A549 (cell line): ENCODE results near the gene CLEC16A. TPM values are rescaled to one million over a fixed set of nuclear protein-coding genes. Genes with fewer than 3 reads are reported as not detected.

Experiments used
- ATAC-seq, 2 experiments: fragments of 200-7000 bp in 1 of 2; fragments of >200 bp in 1 of 2; cut with Nextera tagmentation in 1 of 2; cut with Tn5 transposase in 1 of 2; 3 replicates each; pipeline versions ENCODE4 v1.8.0 to v1.9.1; 2018 to 2020; ENCODE audit warnings: mild to moderate bottlenecking in 1 of 2, moderate library complexity in 1 of 2
- CTCF ChIA-PET: fragments of 300-600 bp; sonication (Branson Sonifier 250); formaldehyde crosslinking; extraction: SDS; loops from one replicate; lab custom pipeline; 2021; ENCODE audit warnings: antibody characterized with exemption, inconsistent platforms; lab: Yijun Ruan, JAX
- POLR2A ChIA-PET: fragments of 350-600 bp; formaldehyde crosslinking; extraction: SDS; loops from one replicate; lab custom pipeline; 2021; ENCODE audit warnings: antibody characterized with exemption, inconsistent platforms; lab: Yijun Ruan, JAX
- DNase-seq, 2 experiments: peaks; one replicate each; pipeline versions ENCODE4 v3.0.0 to v3.0.0-alpha.2; 2011 to 2016; ENCODE audit warnings: low read depth in 1 of 2, low spot score in 1 of 2
- FAIRE-seq: peaks from 2 replicates; lab custom pipeline; 2011; peaks lifted over from hg19 to GRCh38; lab: Jason Lieb, UNC
- H3K27ac ChIP-seq, 2 experiments: fragments of >200 bp; sonication (Bioruptor Twin); formaldehyde crosslinking; 3 replicates each; pipeline ENCODE4 v1.5.1; 2016 to 2017
- H3K4me1 ChIP-seq: fragments of >200 bp; sonication (Bioruptor Twin); formaldehyde crosslinking; 3 replicates; pipeline ENCODE4 v1.6.1; 2016
- H3K4me2 ChIP-seq: fragments of >200 bp; sonication (Bioruptor Twin); formaldehyde crosslinking; 3 replicates; pipeline ENCODE4 v1.6.1; 2016
- H3K4me3 ChIP-seq: fragments of >200 bp; sonication (Bioruptor Twin); formaldehyde crosslinking; 3 replicates; pipeline ENCODE4 v1.5.1; 2016
- H3K9me3 ChIP-seq: fragments of >200 bp; sonication (Bioruptor Twin); formaldehyde crosslinking; 3 replicates; pipeline ENCODE4 v1.6.1; 2016
- BHLHE40 ChIP-seq: IDR thresholded peaks from 2 replicates; pipeline ENCODE4 v1.6.1; 2012; ENCODE audit warnings: low read depth, low read length, inconsistent platforms
- CBX8 ChIP-seq: fragments of 200-600 bp; sonication (generic); IDR thresholded peaks from 2 replicates; pipeline ENCODE4 v1.6.1; 2016
- CEBPB ChIP-seq, 2 experiments: fragments of >200 bp in 1 of 2; sonication (Bioruptor Twin) in 1 of 2; formaldehyde crosslinking in 1 of 2; IDR thresholded peaks; 2 replicates each; pipeline ENCODE4 v1.6.1; 2012 to 2016
- CHD4 ChIP-seq: fragments of 200-600 bp; sonication (generic); IDR thresholded peaks from 2 replicates; pipeline ENCODE4 v1.6.1; 2016; ENCODE audit warnings: antibody characterized with exemption, mild to moderate bottlenecking, borderline replicate concordance
- E2F6 ChIP-seq: IDR thresholded peaks from 2 replicates; pipeline ENCODE4 v1.6.1; 2012; ENCODE audit warnings: low read depth, borderline replicate concordance
- FOSL2 ChIP-seq, 2 experiments: fragments of 450-650 bp in 1 of 2; fragments of >200 bp in 1 of 2; sonication (Bioruptor Twin) in 1 of 2; formaldehyde crosslinking; IDR thresholded peaks; 2 replicates each; pipeline versions ENCODE4 v1.5.0 to v1.6.1; 2016 to 2020; ENCODE audit warnings: mild to moderate bottlenecking in 1 of 2, moderate library complexity in 1 of 2
- GATA3 ChIP-seq: IDR thresholded peaks from 2 replicates; pipeline ENCODE4 v1.6.1; 2012; ENCODE audit warnings: borderline replicate concordance
- HOXB13 ChIP-seq: fragments of 250-450 bp; sonication (Bioruptor Pico); IDR thresholded peaks from 2 replicates; pipeline ENCODE4 v1.5.0; 2020; ENCODE audit warnings: low read depth, mild to moderate bottlenecking, moderate library complexity
- HOXB5 ChIP-seq: fragments of 250-450 bp; sonication (Bioruptor Pico); IDR thresholded peaks from 2 replicates; pipeline ENCODE4 v1.5.0; 2020; ENCODE audit warnings: mild to moderate bottlenecking, moderate library complexity
- JUN ChIP-seq, 2 experiments: fragments of >200 bp; sonication (Bioruptor Twin); formaldehyde crosslinking; IDR thresholded peaks; 2 replicates in 1 of 2; 3 replicates in 1 of 2; pipeline ENCODE4 v1.6.1; 2016 to 2017
- KDM1A ChIP-seq: fragments of 200-600 bp; sonication (generic); IDR thresholded peaks from 2 replicates; pipeline ENCODE4 v1.6.1; 2016; ENCODE audit warnings: low read depth, mild to moderate bottlenecking
- MAFK ChIP-seq: fragments of 450-650 bp; IDR thresholded peaks from 2 replicates; pipeline ENCODE4 v1.6.1; 2014; ENCODE audit not compliant: partially characterized antibody
- MYC ChIP-seq: IDR thresholded peaks from 2 replicates; pipeline ENCODE4 v1.6.1; 2012; ENCODE audit warnings: mild to moderate bottlenecking, inconsistent platforms, low read length, improper control_type of control experiment, borderline replicate concordance
- NFE2L2 ChIP-seq: fragments of 150-350 bp; conservative IDR thresholded peaks from 2 replicates; pipeline ENCODE4 v1.6.1; 2014; ENCODE audit warnings: low read length
- PHF8 ChIP-seq: fragments of 200-600 bp; sonication (generic); IDR thresholded peaks from 2 replicates; pipeline ENCODE4 v1.6.1; 2016; ENCODE audit warnings: low read depth, mild to moderate bottlenecking, antibody characterized with exemption, moderate library complexity, borderline replicate concordance
- POLR2AphosphoS2 ChIP-seq: conservative IDR thresholded peaks from 2 replicates; pipeline ENCODE4 v1.6.1; 2012; ENCODE audit warnings: low read length, improper control_type of control experiment, inconsistent platforms
- RCOR1 ChIP-seq: fragments of 150-350 bp; IDR thresholded peaks from 2 replicates; pipeline ENCODE4 v1.6.1; 2014; ENCODE audit warnings: antibody characterized with exemption, low read length, low read depth
- RNF2 ChIP-seq: fragments of 200-600 bp; sonication (generic); IDR thresholded peaks from 2 replicates; pipeline ENCODE4 v1.6.1; 2016; ENCODE audit warnings: low read depth, mild to moderate bottlenecking, antibody characterized with exemption, moderate library complexity, borderline replicate concordance
- SMC3 ChIP-seq: fragments of >200 bp; sonication (Bioruptor Twin); formaldehyde crosslinking; IDR thresholded peaks from 3 replicates; pipeline ENCODE4 v1.6.1; 2018; ENCODE audit warnings: inconsistent platforms
- ZFP36 ChIP-seq: fragments of 450-650 bp; IDR thresholded peaks from 2 replicates; pipeline ENCODE4 v1.6.1; 2014; ENCODE audit warnings: borderline replicate concordance; ENCODE audit not compliant: partially characterized antibody
- ZSCAN20 ChIP-seq: fragments of 250-450 bp; sonication (Bioruptor Pico); IDR thresholded peaks from 2 replicates; pipeline ENCODE4 v1.8.0; 2022; ENCODE audit warnings: mild to moderate bottlenecking, moderate library complexity
- whole genome bisulfite sequencing: methylation state at CpG from one replicate; pipeline ENCODE4 v1.1.6; 2017; ENCODE audit errors: missing lambda C conversion rate; 5-methylcytosine and 5-hydroxymethylcytosine counted together
- polyA plus RNA-seq, 4 experiments: library from polyadenylated mRNA; depleted of rRNA in 3 of 4; stranded (reverse); fragments of >200 nt; fragmentation: RNase III in 1 of 4; extraction: RNeasy Plus Mini Kit Qiagen cat#74134 plus additional on column Dnase treatment in 1 of 4; gene quantifications; 2 replicates in 3 of 4; 3 replicates in 1 of 4; pipeline ENCODE4 v1.2.3, GENCODE V29; 2011 to 2017
- TF ChIP-seq, protein P1 (sequence below): fragments of 450-650 bp; IDR thresholded peaks from 2 replicates; pipeline ENCODE4 v1.6.1; 2014; ENCODE audit warnings: antibody characterized with exemption
- TF ChIP-seq, protein P2 (sequence below): fragments of >200 bp; sonication (Bioruptor Twin); formaldehyde crosslinking; IDR thresholded peaks from 2 replicates; pipeline ENCODE4 v1.6.1; 2016
- TF ChIP-seq, protein P3 (sequence below): IDR thresholded peaks from 2 replicates; pipeline ENCODE4 v1.6.1; 2012

CLEC16A gene
- polyA plus RNA-seq, 2 of the 4 experiments (the other 2 are of a cell fraction), result 8.3 to 10.4 TPM

- TF ChIP-seq NFE2L2 (no peak), ZSCAN20 (CRISPR knock-in tag) (no peak), SMC3 (no peak), HOXB5 (CRISPR knock-in tag) (no peak), MAFK (no peak), GATA3 (no peak), HOXB13 (CRISPR knock-in tag) (no peak), CHD4 (no peak), FOSL2 (IDR thresholded peaks at IDR 0.05) (no peak), FOSL2 (CRISPR knock-in tag; IDR thresholded peaks at IDR 0.05) (no peak), ZFP36 (no peak), CBX8 (no peak), KDM1A (no peak), JUN (IDR thresholded peaks at IDR 0.05) (no peak), PHF8 (no peak), CEBPB (IDR thresholded peaks at IDR 0.05) (no peak), MYC (no peak)
- FAIRE-seq (no peak), ATAC-seq (no peak), DNase-seq (no peak)
- Histone ChIP-seq H3K9me3 (no peaks in the 10 kb centered on the region), H3K4me2 (no peak overlapping the region), H3K4me3 (no peak overlapping the region), H3K27ac (no peak overlapping the region), H3K4me1 (peaks cover 16% of the 10 kb centered on the region; the same call in 2 of the 3 replicates)
- WGBS, result 96% methylated on average over 4 of the region's 4 CpGs
- POLR2A ChIA-PET, result no interaction called here
- CTCF ChIA-PET, result no interaction called here
Measured at GRCh38 chr16:11060364-11060763, 116.0 kb downstream of the CLEC16A start.

- FAIRE-seq (no peak), ATAC-seq (no peak), DNase-seq (no peak)
- Histone ChIP-seq H3K9me3 (no peaks in the 10 kb centered on the region), H3K4me2 (no peak overlapping the region), H3K4me3 (no peak overlapping the region), H3K4me1 (peaks cover 16% of the 10 kb centered on the region; the same call in 2 of the 3 replicates), H3K27ac (no peak overlapping the region)
- TF ChIP-seq, protein P1, sequence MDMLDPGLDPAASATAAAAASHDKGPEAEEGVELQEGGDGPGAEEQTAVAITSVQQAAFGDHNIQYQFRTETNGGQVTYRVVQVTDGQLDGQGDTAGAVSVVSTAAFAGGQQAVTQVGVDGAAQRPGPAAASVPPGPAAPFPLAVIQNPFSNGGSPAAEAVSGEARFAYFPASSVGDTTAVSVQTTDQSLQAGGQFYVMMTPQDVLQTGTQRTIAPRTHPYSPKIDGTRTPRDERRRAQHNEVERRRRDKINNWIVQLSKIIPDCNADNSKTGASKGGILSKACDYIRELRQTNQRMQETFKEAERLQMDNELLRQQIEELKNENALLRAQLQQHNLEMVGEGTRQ, result no peak
- TF ChIP-seq, protein P2, sequence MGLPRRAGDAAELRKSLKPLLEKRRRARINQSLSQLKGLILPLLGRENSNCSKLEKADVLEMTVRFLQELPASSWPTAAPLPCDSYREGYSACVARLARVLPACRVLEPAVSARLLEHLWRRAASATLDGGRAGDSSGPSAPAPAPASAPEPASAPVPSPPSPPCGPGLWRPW, result no peak
- TF ChIP-seq ZSCAN20 (CRISPR knock-in tag), result no peak
- no peak for TF ChIP-seq POLR2AphosphoS2
- no peak for TF ChIP-seq E2F6
- TF ChIP-seq RNF2, result no peak
- TF ChIP-seq RCOR1, result no peak
- TF ChIP-seq, protein P3, sequence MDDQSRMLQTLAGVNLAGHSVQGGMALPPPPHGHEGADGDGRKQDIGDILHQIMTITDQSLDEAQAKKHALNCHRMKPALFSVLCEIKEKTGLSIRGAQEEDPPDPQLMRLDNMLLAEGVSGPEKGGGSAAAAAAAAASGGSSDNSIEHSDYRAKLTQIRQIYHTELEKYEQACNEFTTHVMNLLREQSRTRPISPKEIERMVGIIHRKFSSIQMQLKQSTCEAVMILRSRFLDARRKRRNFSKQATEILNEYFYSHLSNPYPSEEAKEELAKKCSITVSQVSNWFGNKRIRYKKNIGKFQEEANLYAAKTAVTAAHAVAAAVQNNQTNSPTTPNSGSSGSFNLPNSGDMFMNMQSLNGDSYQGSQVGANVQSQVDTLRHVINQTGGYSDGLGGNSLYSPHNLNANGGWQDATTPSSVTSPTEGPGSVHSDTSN, result no peak
- no peak for TF ChIP-seq BHLHE40
- no peak for TF ChIP-seq KDM1A
- CTCF ChIA-PET, result no interaction called here
- POLR2A ChIA-PET, result no interaction called here
- 92% methylated on average over 7 of the region's 7 CpGs for WGBS
Measured at GRCh38 chr16:11060842-11061241, 116.5 kb downstream of the CLEC16A start.
